Caco-2 (cell line): ENCODE results near the gene AMPD2. TPM values are rescaled to one million over a fixed set of nuclear protein-coding genes. Genes with fewer than 3 reads are reported as not detected.

Source experiments
- BruUV-seq: library from RNA; stranded (reverse); fragments of 400-500 nt; replicated peaks from 2 replicates; lab custom pipeline; 2021; lab: Mats Ljungman, UMichigan
- CTCF ChIA-PET: fragments of 300-600 bp; sonication (Branson Sonifier 250); formaldehyde crosslinking; loops from one replicate; lab custom pipeline; 2022; ENCODE audit warnings: antibody characterized with exemption; lab: Charles Lee
- POLR2A ChIA-PET: fragments of 300-600 bp; sonication (Branson Sonifier 250); formaldehyde crosslinking; loops from one replicate; lab custom pipeline; 2022; ENCODE audit warnings: antibody characterized with exemption; lab: Charles Lee
- DNase-seq, 2 experiments: peaks; one replicate each; pipeline versions ENCODE4 v3.0.0 to v3.0.0-alpha.2; 2020 to 2022
- H3K27me3 ChIP-seq: replicated peaks from 2 replicates; pipeline ENCODE4 v1.6.0; 2011; ENCODE audit warnings: low read length; ENCODE audit not compliant: control insufficient read depth, insufficient read depth
- H3K36me3 ChIP-seq: 2 replicates; pipeline ENCODE4 v1.5.1; 2011; ENCODE audit warnings: low read length; ENCODE audit not compliant: control insufficient read depth, insufficient read depth
- H3K4me1 ChIP-seq: fragments of 250-450 bp; sonication (Bioruptor Pico); 2 replicates; pipeline ENCODE4 v1.5.1; 2020; ENCODE audit warnings: mild to moderate bottlenecking
- H3K4me3 ChIP-seq: 2 replicates; pipeline ENCODE4 v1.5.1; 2011; ENCODE audit warnings: low read depth, mild to moderate bottlenecking, control low read depth, low read length
- H3K9me3 ChIP-seq: fragments of 250-450 bp; sonication (Bioruptor Pico); 2 replicates; pipeline ENCODE4 v1.5.1; 2020; ENCODE audit warnings: mild to moderate bottlenecking, moderate library complexity
- H3K27ac Mint-ChIP-seq: one replicate; pipeline ENCODE4 v1.8.0; 2022; ENCODE audit warnings: mixed read lengths; ENCODE audit not compliant: unreplicated experiment
- H3K27me3 Mint-ChIP-seq: one replicate; pipeline ENCODE4 v1.8.0; 2022; ENCODE audit warnings: mixed read lengths; ENCODE audit not compliant: insufficient read depth, unreplicated experiment
- H3K36me3 Mint-ChIP-seq: one replicate; pipeline ENCODE4 v1.8.0; 2022; ENCODE audit warnings: mild to moderate bottlenecking, mixed read lengths; ENCODE audit not compliant: insufficient read depth, unreplicated experiment
- H3K4me1 Mint-ChIP-seq: one replicate; pipeline ENCODE4 v1.8.0; 2022; ENCODE audit warnings: low read depth, mixed read lengths; ENCODE audit not compliant: unreplicated experiment
- H3K4me3 Mint-ChIP-seq: one replicate; pipeline ENCODE4 v1.8.0; 2022; ENCODE audit warnings: mild to moderate bottlenecking, moderate library complexity, mixed read lengths; ENCODE audit not compliant: unreplicated experiment
- H3K9me3 Mint-ChIP-seq: one replicate; pipeline ENCODE4 v1.8.0; 2022; ENCODE audit warnings: mixed read lengths; ENCODE audit not compliant: unreplicated experiment
- CTCF ChIP-seq, 2 experiments: fragments of 200-600 bp in 1 of 2; IDR thresholded peaks; 1 replicate in 1 of 2; 2 replicates in 1 of 2; pipeline versions ENCODE4 v1.5.1 to v1.8.0; 2011 to 2022; ENCODE audit warnings: antibody characterized with exemption in 1 of 2, control low read depth in 1 of 2, inconsistent platforms in 1 of 2, low read depth in 1 of 2, low read length in 1 of 2, mild to moderate bottlenecking in 1 of 2, moderate library complexity in 1 of 2; ENCODE audit not compliant: insufficient read depth in 1 of 2, severe bottlenecking in 1 of 2, unreplicated experiment in 1 of 2
- intact Hi-C: fragments of 100-400 bp; cut with micrococcal nuclease; formaldehyde crosslinking; loops from one replicate; pipeline ENCODE4 v1.10.0; 2022; ENCODE audit not compliant: unreplicated experiment
- total RNA-seq: library from RNA; stranded (reverse); gene quantifications from 2 replicates; pipeline ENCODE4 v1.2.3, GENCODE V29; 2022

AMPD2 gene
- total RNA-seq, 1 experiment from 2014 or later = 40.3 TPM

- no peaks in the 10 kb centered on the region for H3K9me3 Mint-ChIP-seq
- H3K4me1 Mint-ChIP-seq = peaks cover 6% of the 10 kb centered on the region
- no peak overlapping the region for H3K27ac Mint-ChIP-seq
- Histone ChIP-seq H3K9me3 (no peaks in the 10 kb centered on the region), H3K36me3 (no peaks in the 10 kb centered on the region), H3K4me1 (no peaks in the 10 kb centered on the region), H3K4me3 (no peak overlapping the region), H3K27me3 (no peaks in the 10 kb centered on the region)
- H3K4me3 Mint-ChIP-seq = no peak overlapping the region
- H3K27me3 Mint-ChIP-seq = no peaks in the 10 kb centered on the region
- intact Hi-C loops = no loop called here
- DNase-seq = no peak
- ChIA-PET POLR2A (no interaction called here), CTCF (no interaction called here)
- TF ChIP-seq CTCF (IDR thresholded peaks at IDR 0.05; ENCODE audit: insufficient read depth in 1 of 2, low read depth in 1 of 2, low read length in 1 of 2, severe bottlenecking in 1 of 2, unreplicated experiment in 1 of 2) = no peak
- no TSS peak for BruUV-seq
- no peaks in the 10 kb centered on the region for H3K36me3 Mint-ChIP-seq
These were observed 41.8 kb downstream of the AMPD2 start for GRCh38 chr1:109661391-109661790.

GRCh38 chr1:109664671-109665070 is 45.0 kb downstream of the AMPD2 start:
- no TSS peak for BruUV-seq
- Mint-ChIP-seq H3K4me1 (no peaks in the 10 kb centered on the region), H3K9me3 (no peaks in the 10 kb centered on the region), H3K27me3 (no peaks in the 10 kb centered on the region), H3K4me3 (no peak overlapping the region), H3K36me3 (no peaks in the 10 kb centered on the region), H3K27ac (no peak overlapping the region)
- Histone ChIP-seq H3K4me1 (no peaks in the 10 kb centered on the region), H3K4me3 (no peak overlapping the region), H3K36me3 (no peaks in the 10 kb centered on the region), H3K9me3 (no peaks in the 10 kb centered on the region), H3K27me3 (no peaks in the 10 kb centered on the region)
- intact Hi-C loops = no loop called here
- POLR2A ChIA-PET = no interaction called here
- CTCF ChIA-PET = no interaction called here
- TF ChIP-seq CTCF (IDR thresholded peaks at IDR 0.05; ENCODE audit: insufficient read depth in 1 of 2, low read depth in 1 of 2, low read length in 1 of 2, severe bottlenecking in 1 of 2, unreplicated experiment in 1 of 2) = no peak
- no peak for DNase-seq

- CTCF ChIA-PET = interaction anchor here (0.5 kb wide), 1 partner anchor 378 kb away, joined by 4 read pairs; no protein-coding TSS in a partner anchor
- no peak within 1 kb of the TSS for H3K4me3 ChIP-seq
These were observed 48.0 kb downstream of the AMPD2 start, which contains the start of gene GSTM2 for GRCh38 chr1:109667452-109668122. GSTM2 (plus strand) TSS chr1:109668057; CDS start chr1:109668116, 59 bp downstream.

More at GRCh38 chr1:109667452-109668122, 48.0 kb downstream of the AMPD2 start, which contains the start of gene GSTM2:
- TF ChIP-seq CTCF (IDR thresholded peaks at IDR 0.05; ENCODE audit: insufficient read depth in 1 of 2, low read depth in 1 of 2, low read length in 1 of 2, severe bottlenecking in 1 of 2, unreplicated experiment in 1 of 2) = no peak
- H3K4me3 Mint-ChIP-seq = no peak within 1 kb of the TSS
- no peaks in the 10 kb centered on the region for H3K27me3 Mint-ChIP-seq
- no peak within 1 kb of the TSS for H3K27ac Mint-ChIP-seq
- no TSS peak for BruUV-seq
- Histone ChIP-seq H3K36me3 (no peaks in the 10 kb centered on the region), H3K9me3 (no peaks in the 10 kb centered on the region), H3K4me1 (no peaks in the 10 kb centered on the region), H3K27me3 (no peaks in the 10 kb centered on the region)
- peak in 1 of 2 experiments; percentile 47 for DNase-seq
- H3K36me3 Mint-ChIP-seq = no peaks in the 10 kb centered on the region
- no peaks in the 10 kb centered on the region for H3K9me3 Mint-ChIP-seq
- no peaks in the 10 kb centered on the region for H3K4me1 Mint-ChIP-seq
- POLR2A ChIA-PET = no interaction called here
- intact Hi-C loops = no loop called here
